Endothelial cell of umbilical vein (primary cell): ENCODE measurements around the gene MRPS14.

Experiments
- EZH2 ChIP-seq: IDR thresholded peaks from 2 replicates; pipeline ENCODE4 v1.6.1; 2012; ENCODE audit warnings: borderline replicate concordance, low read depth, mild to moderate bottlenecking, moderate library complexity, low read length, inconsistent platforms; ENCODE audit not compliant: severe bottlenecking
- GATA2 ChIP-seq: IDR thresholded peaks from 2 replicates; pipeline ENCODE4 v1.7.0; 2011; ENCODE audit warnings: low read depth, mild to moderate bottlenecking, moderate library complexity, mixed read lengths, low read length; ENCODE audit not compliant: insufficient read length, insufficient read depth

GRCh38 chr1:175013445-175013844, 9.8 kb downstream of the MRPS14 start:
- TF ChIP-seq EZH2 (no peak), GATA2 (no peak)
